IPS DF 19.7 (cell line): ENCODE results near the gene MAPK6.
"Not testable (repeated sequence)": the region's sequence is repeated elsewhere in the genome, so short reads cannot be mapped to it uniquely, and the experiment has no call there.

Source experiments
- DNase-seq: peaks from one replicate; pipeline ENCODE4 v3.0.0-alpha.2; 2013; ENCODE audit warnings: low read depth, low spot score

Gene MAPK6

GRCh38 chr15:52080031-52080430 lies 61.0 kb downstream of the MAPK6 start:
- no peak for DNase-seq

DNA sequence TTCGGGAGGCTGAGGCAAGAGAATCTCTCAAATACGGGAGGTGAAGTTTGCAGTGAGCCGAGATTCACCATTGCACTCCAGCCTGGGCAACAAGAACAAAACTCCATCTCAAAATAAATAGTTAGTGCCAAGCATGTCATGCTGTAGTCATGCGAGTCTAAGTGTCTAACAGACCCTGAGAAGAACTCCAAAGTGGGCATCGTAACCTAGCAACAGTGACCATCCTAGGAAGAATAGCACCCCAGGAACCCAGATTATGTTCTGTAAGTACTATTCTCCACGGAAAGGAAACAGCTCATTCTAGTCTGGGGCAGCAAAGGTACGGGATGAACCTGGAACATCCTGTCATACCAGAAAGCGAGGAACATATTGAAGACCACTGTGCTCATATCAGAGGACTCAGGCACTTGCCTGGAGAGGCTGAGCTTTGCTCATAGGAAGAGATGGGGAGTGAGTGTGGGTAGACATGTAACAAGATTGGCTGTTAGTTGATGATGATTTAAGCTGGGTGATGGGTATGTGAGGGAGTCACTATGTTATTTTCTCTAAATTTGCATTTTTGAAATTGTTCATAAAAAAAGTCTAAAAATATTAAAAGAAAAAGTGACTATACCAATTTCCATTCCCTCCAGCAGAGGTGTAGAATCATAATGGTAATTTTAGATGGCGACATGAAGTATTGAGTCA lies 61.8 kb downstream of the MAPK6 start:
- DNase-seq: no peak

DNA sequence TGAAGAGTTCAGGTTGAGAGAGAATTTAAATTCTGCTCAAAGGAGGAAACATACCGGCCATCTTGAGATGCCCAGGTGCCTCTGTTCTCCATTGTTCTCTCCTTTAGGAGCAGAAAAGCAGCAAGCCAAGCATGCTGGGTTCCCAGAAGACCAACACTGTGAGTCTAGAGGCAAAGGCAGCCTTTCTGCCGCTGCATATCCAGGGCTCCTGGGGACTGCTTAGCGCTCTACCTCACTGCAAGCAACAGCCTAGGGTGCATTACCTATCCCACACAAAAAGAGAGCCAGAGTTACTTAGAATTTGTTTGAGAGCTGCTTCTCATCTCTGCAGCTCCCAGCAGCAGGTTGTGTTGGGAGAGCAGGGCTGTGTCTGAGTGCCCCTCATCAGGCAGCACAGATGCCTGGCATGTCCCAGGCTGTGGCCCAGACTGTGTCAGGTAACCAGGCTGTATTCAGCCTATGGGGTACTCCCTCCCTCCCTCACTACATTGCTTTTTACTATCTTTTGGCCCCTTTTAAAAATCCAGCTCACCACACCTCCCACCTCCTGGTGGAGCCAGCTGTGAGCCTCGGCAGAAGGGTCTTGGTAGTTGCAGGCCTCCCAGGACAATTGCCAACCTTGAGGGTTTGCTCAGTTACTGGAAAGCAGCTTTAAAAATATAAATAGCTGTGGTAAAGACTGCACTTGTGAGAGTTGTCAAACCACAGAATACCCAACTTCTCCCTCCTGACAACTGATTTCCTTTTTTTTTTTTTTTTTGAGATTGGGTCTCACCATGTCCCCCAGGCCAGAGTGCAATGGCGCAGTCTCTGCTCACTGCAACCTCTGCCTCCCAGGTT lies 63.4 kb downstream of the MAPK6 start:
- no peak for DNase-seq

GRCh38 chr15:52083037-52083359 lies 64.0 kb downstream of the MAPK6 start:
- not testable (repeated sequence) for DNase-seq

DNA sequence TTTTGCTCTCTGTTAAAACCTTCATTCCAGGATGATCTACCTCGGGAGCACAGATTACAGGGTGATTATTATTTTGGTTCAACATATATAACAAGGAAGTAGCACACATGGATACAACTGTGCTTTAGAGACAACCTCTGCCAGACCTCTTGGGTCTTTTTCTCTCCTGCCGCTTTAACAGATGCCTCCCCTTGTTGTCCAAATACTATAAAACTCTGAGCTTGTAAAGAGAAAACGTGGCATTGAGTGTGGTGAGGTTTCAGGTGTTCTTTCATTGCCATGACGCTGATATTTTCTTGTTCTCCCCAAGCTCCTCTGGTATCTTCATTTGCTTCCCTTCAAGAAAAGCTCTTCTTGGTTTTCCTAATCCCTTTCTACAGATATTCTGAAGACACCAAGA lies 64.6 kb downstream of the MAPK6 start:
- no peak for DNase-seq

- DNase-seq: no peak
Measured at GRCh38 chr15:52085299-52085698, 66.3 kb downstream of the MAPK6 start.

GRCh38 chr15:52086011-52086786 lies 67.2 kb downstream of the MAPK6 start:
- no peak for DNase-seq

DNA sequence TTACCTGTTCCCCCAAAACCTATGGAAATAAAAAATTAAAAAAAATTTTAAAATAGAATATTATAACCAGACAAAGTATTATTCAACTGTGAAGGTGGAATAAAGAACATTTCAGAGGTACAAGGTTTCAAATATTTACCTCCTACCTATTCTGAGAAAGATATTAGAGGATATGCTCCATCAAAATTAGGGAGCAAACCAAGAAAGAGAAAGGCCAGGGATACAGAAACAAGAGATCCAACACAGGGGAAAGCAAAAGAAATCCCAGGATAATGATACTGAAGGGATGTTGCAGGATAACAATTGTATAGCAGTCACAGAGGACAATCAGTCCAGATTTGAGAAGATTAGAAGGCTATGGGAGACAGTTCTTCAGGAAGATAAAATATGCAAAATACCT lies 71.2 kb downstream of the MAPK6 start:
- DNase-seq: no peak

DNA sequence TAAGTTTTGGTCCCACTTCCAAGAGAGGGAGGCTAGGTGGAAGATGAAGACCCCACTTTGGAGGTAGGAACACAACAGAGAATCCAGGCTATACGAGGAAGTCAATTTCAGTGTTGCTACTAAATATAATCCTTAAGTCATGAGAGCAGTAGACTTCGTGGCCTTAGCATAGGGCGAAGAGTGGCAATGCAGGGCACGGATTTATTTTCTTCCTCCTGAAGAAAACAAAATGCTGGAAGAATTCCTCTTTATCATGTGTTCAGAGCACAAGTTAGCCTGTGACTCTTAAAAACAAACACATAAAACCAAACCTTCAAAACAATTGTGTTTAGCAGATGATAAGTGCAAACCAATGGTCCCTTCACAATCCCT lies 74.1 kb downstream of the MAPK6 start:
- DNase-seq: no peak

- no peak for DNase-seq
Measured at GRCh38 chr15:52093539-52094510, 74.8 kb downstream of the MAPK6 start.

DNA sequence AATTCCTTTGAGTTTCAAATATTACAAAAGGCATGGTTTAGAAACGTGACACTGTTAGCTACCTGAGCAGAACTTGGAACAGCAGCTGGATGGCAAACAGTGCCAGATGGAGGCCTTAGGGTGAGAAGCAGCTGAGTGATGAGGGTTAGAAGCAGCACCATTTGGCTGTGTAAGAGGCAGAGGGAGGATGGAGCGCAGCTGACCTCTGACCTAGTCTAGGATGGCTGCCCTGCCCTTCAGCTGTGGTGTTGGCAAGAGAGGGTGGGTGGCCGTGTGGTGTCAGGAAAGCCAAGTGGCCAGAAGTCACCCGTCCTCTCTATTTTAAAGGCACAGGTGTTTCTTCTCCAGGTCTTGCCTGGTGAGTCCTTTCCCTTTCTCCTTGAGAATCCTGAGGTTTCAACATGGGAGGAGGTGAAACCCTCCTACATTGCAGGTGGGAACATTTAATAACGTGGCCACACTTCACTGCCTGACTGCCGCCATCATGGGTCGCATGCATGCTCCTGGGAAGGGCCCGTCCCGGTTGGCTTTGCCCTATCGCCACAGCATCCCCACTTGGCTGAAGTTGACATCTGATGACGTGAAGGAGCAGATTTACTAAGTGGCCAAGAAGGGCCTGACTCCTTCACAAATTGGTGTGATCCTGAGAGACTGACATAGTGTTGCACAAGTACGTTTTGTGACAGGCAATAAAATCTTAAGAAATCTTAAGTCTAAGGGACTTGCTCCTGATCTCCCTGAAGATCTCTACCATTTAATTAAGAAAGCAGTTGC lies 76.0 kb downstream of the MAPK6 start:
- DNase-seq: no peak

DNA sequence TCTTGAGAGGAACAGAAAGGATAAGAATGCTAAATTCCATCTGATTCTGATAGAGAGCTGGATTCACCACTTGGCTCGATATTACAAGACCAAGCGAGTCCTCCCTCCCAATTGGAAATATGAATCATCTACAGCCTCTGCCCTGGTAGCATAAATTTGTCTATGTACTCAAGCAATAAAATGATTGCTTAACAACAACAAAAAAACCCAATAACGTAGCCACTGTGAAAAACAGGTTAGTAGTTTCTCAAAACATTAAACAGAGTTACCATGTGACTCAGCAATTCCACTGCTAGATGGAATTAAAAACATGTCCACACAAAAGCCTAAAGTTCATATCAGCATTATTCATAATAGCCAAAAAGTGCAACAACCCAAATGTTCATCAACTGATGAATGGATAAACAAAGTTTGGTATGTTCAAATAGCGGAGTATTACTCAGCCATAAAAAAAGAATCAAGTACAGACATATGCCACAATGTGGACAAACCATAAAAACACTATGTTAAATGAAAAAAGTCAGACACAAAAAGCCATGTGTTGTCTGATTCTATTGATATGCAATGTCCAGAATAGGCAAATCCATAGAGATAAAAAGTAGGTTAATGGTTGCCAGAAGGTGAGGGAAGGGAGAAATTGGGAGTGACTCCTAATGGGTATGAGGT lies 76.7 kb downstream of the MAPK6 start:
- DNase-seq: no peak

GRCh38 chr15:52096536-52096935 lies 77.5 kb downstream of the MAPK6 start:
- DNase-seq: not testable (repeated sequence)

GRCh38 chr15:52097180-52097579 lies 78.2 kb downstream of the MAPK6 start:
- DNase-seq: no peak

GRCh38 chr15:52098323-52098722 lies 79.3 kb downstream of the MAPK6 start:
- DNase-seq: no peak

DNA sequence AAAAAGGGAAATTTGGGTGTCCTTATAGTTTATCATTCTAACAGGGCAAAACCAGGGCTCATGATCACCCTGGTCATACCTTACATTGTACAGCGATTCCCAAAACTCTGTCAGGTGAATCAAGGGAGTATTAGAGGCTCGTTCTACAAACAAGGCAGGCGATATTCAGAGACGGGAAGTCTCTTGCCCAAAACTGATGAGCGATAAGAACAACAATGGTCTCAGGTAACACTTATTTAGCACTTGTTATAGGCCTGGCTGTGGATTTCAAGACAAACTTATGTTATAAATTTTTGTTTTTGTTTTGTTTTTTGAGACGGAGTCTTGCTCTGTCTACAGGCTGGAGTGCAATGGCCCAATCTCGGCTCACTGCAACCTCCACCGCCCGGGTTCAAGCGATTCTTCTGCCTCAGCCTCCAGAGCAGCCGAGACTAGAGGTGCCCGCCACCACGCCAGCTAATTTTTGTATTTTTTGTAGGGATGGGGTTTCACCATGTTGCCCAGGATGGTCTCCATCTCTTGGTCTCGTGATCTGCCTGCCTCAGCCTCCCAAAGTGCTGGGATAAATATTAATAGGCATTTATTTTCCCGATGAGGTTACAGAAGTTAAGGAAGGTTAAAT lies 80.7 kb downstream of the MAPK6 start:
- DNase-seq: no peak

GRCh38 chr15:52100807-52101442 lies 81.9 kb downstream of the MAPK6 start:
- DNase-seq: no peak

GRCh38 chr15:52101542-52102323 lies 82.7 kb downstream of the MAPK6 start:
- no peak for DNase-seq
